HG03565 (cell line): ENCODE data around the gene NR5A1.

Experiments
- ATAC-seq: cut with Tn5 transposase; IDR thresholded peaks from one replicate; pipeline ENCODE4 v1.9.1; 2021; ENCODE audit warnings: mild to moderate bottlenecking, moderate library complexity; ENCODE audit not compliant: unreplicated experiment

NR5A1 gene

GRCh38 chr9:124467410-124468060 lies 39.7 kb downstream of the NR5A1 start:
- ATAC-seq, result no peak

GRCh38 chr9:124465736-124466135 lies 41.5 kb downstream of the NR5A1 start:
- ATAC-seq, result no peak

GRCh38 chr9:124462739-124463138 lies 44.5 kb downstream of the NR5A1 start:
- ATAC-seq, result no peak

- no peak for ATAC-seq
Observed at GRCh38 chr9:124458441-124458840, 48.8 kb downstream of the NR5A1 start.

GRCh38 chr9:124457887-124458431 lies 49.2 kb downstream of the NR5A1 start:
- no peak for ATAC-seq

GRCh38 chr9:124457079-124457886 lies 49.9 kb downstream of the NR5A1 start:
- no peak for ATAC-seq

GRCh38 chr9:124456341-124457078 lies 50.7 kb downstream of the NR5A1 start:
- ATAC-seq, result no peak

- ATAC-seq, result no peak
Observed at GRCh38 chr9:124455820-124456219, 51.4 kb downstream of the NR5A1 start.

- no peak for ATAC-seq
Observed at GRCh38 chr9:124454791-124455443, 52.3 kb downstream of the NR5A1 start.

- no peak for ATAC-seq
Observed at GRCh38 chr9:124454296-124454695, 52.9 kb downstream of the NR5A1 start.

- no peak for ATAC-seq
Observed at GRCh38 chr9:124453586-124454191, 53.5 kb downstream of the NR5A1 start.

GRCh38 chr9:124452841-124453585 lies 54.2 kb downstream of the NR5A1 start:
- no peak for ATAC-seq

- ATAC-seq, result no peak
Observed at GRCh38 chr9:124452326-124452725, 54.9 kb downstream of the NR5A1 start.

GRCh38 chr9:124450931-124451661 lies 56.1 kb downstream of the NR5A1 start:
- no peak for ATAC-seq

GRCh38 chr9:124450241-124450924 lies 56.8 kb downstream of the NR5A1 start, which contains the start of gene ADGRD2:
Gene ADGRD2, plus strand, starts transcription at chr9:124450451. Its CDS starts 1,216 bp downstream, at chr9:124451667.
- no peak for ATAC-seq

- no peak for ATAC-seq
Observed at GRCh38 chr9:124449381-124450151, 57.6 kb downstream of the NR5A1 start.

GRCh38 chr9:124448019-124448418 lies 59.2 kb downstream of the NR5A1 start:
- ATAC-seq, result no peak

GRCh38 chr9:124447297-124447661 lies 59.9 kb downstream of the NR5A1 start:
- no peak for ATAC-seq
